SH-SY5Y (cell line): ENCODE results near the gene AP1B1.

Experiments
- GATA2 ChIP-seq: IDR thresholded peaks from 2 replicates; pipeline ENCODE4 v1.6.1; 2011; ENCODE audit warnings: mild to moderate bottlenecking, low read depth, low read length
- GATA3 ChIP-seq: IDR thresholded peaks from 2 replicates; pipeline ENCODE4 v1.6.1; 2011; ENCODE audit warnings: low read depth, mild to moderate bottlenecking, low read length, moderate library complexity

- no peak for TF ChIP-seq GATA2
- no peak for TF ChIP-seq GATA3
These were observed 45.9 kb upstream of the AP1B1 start for GRCh38 chr22:29434288-29434687.
